DMS79 (cell line): ENCODE results near the gene SFI1.

Experiments used
- DNase-seq: peaks from one replicate; lab custom pipeline; 2025; lab: John Stamatoyannopoulos, UW

The SFI1 gene

DNA sequence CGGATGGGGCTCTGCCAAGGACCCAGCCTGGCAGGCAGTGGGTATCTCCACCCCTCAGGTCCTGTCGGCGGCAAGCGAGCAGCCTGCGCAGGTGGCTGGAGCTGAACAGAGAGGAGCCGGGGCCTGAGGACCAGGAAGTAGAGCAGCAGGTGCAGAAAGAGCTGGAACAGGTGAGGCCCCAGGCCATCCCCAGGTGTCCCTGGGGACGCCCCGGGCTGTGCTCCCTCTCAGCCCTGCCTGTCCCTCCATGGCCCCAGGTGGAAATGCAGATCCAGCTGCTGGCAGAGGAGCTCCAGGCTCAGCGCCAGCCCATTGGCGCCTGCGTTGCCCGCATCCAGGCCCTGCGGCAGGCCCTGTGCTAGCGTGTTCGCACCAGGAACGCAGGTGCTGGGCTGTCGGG lies 121.7 kb downstream of the SFI1 start:
- DNase-seq: peak; percentile 77

- no peak for DNase-seq
Observed at GRCh38 chr22:31618471-31619176, 122.3 kb downstream of the SFI1 start.

- DNase-seq: no peak
Observed at GRCh38 chr22:31619611-31620300, 123.4 kb downstream of the SFI1 start.

GRCh38 chr22:31620756-31621480 lies 124.6 kb downstream of the SFI1 start:
- no peak for DNase-seq

DNA sequence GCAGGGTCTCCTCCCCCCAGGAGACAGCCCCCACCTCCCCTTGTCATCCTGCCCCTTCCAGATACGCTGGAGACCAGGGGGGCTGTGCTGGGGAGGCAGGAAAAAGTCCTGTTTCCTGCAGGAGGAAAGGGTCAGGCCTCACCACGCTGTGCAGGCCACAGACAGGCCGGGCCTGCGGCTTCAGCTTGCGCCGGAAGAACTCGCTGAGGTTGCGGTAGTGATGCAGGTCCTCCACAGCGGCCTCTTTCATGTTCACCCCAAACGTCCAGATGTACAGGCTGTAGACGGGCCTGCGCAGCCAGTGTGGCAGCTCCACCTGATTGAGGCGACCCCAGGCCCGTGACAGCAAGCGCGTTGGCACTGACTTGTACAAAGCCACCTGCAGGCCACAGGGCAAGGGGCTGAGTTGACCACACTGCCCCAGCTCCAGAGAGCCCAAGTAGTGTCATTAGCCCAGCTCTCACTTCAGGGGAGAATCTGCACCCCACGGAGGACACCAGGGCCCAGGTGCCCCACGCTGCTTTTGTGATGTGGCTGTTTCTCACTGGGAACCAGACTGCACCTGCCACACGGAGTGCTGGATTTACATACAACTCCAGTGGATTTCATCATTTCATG lies 125.3 kb downstream of the SFI1 start:
- no peak for DNase-seq

- DNase-seq: no peak
Observed at GRCh38 chr22:31622980-31623379, 126.6 kb downstream of the SFI1 start.

- DNase-seq: no peak
Observed at GRCh38 chr22:31623592-31624304, 127.4 kb downstream of the SFI1 start.

DNA sequence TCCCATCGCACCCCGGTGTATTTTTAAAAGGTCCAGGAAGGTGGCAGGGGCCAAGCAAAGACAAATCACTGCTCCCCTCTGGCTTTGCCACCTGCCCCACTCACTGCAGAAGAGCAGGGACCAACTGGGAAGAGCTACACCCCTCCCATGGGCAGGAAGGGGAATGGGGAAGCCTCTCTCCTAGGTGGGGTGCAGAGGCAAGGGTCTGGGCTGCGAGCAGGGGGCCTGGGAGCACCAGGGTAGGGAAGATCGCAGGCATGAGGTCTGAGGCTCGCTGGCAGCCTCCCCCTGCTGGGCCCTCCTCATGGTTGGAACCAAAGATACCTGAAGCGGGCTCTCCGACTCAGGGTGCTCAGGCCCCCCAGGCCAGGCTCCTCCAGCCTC lies 128.9 kb downstream of the SFI1 start:
- no peak for DNase-seq

DNA sequence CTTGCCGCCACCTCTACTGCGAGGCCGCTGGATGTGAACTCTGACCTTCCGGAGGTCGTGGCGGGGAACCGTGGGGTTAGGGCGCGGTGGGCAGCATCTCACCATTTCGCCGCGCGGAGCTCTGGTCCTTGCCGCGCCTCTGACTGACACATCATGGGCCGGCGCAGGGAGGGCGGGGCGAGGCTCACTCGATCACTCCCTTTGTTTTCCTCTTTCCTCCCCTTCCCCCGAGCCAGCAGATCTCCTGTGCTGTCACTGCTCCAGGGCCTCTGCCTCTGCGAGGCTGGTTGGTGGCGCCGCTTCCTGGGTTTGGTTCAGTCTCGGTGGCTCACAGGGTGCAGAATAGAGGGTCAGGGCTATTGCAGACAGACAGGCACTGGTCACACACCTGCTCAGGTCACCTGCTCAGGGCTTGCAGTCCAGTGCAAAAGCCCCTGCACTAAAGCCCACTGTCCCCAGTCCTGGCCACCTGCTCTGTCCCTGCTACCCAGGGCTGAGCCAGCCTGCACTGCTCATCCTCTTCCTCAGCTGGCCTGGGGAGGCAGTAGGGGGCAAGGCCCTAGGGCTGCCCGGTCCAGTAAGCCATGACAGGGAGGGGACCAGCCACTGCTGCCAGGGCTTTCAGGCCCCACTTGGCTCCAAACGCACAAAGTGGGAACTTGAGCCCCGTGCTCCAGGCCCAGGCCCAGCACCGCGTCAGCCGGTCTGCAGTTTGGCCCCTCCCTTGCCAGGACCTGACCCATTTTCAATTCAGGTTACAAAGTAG lies 129.5 kb downstream of the SFI1 start:
- no peak for DNase-seq

DNA sequence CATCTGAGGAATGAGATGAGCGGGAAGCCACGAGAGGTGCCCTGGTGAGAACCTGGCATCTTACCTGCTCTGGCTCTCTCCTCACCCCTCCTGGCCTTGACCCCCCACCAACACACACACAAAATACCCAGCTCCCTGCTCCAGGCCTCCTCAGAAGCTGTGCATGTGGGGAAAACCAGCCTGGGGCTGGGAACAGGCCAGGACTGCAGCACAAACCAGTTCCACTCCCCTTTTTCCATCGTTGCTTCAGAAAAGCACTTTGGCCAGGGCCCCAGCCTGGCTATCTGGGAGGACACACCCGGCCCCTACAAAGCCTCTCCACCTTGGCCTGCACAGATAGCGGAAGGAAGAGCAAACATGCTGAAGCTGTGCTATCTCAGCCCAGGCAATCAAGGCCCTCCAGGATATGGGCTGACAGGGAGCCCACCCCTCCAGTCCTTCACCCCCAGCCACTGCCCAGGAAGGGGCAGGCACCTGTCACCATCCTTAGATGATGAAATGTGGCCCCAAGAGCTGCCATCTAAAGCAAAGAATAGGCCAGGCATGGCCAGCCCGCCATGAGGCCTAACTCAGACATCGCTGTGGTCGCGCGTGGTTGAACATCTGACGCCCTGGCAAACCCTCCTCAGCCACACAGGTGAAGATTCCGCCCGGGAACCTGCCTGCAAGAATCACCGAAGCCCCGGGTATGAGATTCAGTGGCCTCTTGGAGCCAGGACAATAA lies 130.3 kb downstream of the SFI1 start:
- no peak for DNase-seq

- DNase-seq: no peak
Observed at GRCh38 chr22:31627223-31627731, 130.9 kb downstream of the SFI1 start.

- DNase-seq: no peak
Observed at GRCh38 chr22:31628362-31628761, 132.0 kb downstream of the SFI1 start.

DNA sequence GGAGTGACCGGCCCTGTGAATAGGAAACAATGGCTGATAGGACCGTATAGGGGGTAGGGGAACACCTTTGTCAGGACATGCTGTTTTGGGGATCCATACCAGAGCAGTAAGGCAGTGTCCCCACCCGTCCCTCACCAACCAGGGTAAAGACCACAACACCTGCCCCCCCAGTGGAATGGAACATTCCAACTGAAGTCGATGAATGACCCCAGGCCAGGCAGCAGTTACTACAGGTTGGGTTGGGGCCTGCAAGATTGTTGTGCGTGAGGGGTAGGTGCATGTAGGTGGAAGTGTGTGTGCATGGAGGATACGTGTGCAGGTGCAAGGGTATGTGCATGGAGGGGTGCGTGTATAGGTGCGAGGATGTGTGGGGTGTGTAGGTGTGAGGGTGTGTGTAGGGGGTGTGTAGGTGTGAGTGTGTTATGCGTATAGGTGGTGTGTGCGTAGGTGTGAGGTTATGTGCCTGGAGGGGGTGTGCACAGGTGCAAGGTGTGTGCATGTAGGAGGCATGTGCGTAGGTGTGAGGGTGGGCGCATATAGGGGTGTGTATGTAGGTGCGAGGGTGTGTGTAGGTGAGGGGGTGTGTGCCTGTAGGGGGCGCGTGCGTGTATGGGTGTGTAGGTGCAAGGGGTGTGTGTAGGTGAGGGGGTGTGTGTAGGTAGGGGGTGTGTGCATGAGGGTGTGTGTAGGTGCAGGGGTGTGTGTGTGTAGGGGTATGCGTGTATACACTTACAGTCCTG lies 132.8 kb downstream of the SFI1 start:
- no peak for DNase-seq

- DNase-seq: no peak
Observed at GRCh38 chr22:31629741-31630184, 133.4 kb downstream of the SFI1 start.

GRCh38 chr22:31630331-31631329 lies 134.3 kb downstream of the SFI1 start:
- peak; percentile 20 for DNase-seq

GRCh38 chr22:31631436-31631835 lies 135.1 kb downstream of the SFI1 start:
- DNase-seq: no peak

- DNase-seq: no peak
Observed at GRCh38 chr22:31635638-31636306, 139.4 kb downstream of the SFI1 start.

DNA sequence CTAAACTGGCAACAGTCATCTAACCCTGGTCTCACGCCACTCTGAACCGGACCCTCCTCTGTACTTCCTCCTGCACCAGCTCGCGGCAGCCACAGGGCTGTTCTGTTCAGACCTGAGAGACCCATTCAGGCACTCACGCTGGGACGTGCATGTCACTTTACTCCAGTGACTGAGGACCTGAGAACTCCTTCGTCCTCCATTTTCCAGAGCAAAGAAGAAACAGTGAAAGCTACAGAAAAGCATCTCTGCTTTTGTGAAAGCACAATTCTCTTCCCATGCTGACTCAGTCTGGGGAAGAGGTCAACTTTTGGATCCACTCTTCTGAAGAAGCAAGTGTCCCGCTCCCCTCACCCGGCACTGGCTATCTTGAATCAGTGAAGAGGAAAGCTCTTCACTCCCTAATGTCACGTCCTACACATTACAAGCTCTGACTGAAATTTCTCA lies 141.1 kb downstream of the SFI1 start:
- DNase-seq: no peak
